Measurements from ENCODE around the gene CERS4. TPM values are rescaled to one million over a fixed set of nuclear protein-coding genes. Genes with fewer than 3 reads are reported as not detected.
A peak's percentile ranks its signal among the peaks of the same experiment; 100 is the strongest.

Gene CERS4
- total and polyA plus RNA-seq, 2 experiments from 2014 or later: 68.5 to 109 TPM

DNA sequence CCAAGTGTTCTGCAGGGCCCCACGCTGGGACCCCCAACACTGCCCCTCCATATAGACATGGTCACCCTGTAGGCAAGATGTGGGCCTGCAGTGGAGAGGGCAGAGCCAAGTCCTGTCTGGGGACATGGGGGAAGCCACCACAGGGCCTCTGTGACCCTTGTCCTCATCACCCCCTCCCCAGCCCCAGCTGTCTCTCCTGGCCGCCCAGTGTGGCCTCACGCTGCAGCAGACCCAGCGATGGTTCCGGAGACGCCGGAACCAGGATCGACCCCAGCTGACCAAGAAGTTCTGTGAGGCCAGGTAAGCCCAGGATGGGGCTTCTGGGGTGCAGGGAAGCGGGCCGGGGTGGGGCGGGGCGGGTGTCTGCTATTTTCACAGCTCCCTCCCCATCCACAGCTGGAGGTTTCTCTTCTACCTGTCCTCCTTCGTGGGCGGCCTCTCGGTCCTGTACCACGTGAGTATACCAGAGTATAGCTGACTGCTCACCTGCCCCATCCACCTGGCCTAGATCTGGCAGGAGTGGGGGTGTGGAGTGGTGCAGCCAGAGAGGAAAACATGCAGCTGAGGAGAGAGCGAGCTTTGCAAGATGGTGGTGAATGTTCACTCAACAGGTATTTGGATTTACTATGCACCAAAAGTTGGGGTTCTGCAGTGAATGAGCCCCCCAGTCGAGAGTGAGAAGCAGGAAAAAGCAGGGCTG, 46.4 kb downstream of the CERS4 start:
- H3K9me3 Mint-ChIP-seq: no peaks in the 10 kb centered on the region
- Histone ChIP-seq H3K4me1 (ENCODE audit: insufficient read depth) (0 out of 2 replicates have a peak, but pooled peaks cover 3% of the 10 kb centered on the region), H4K20me1 (replicated peaks; ENCODE audit: insufficient read depth) (peaks cover 5% of the 10 kb centered on the region; the same call in 1 of the 2 replicates), H3K27ac (ENCODE audit: low read depth) (no peak overlapping the region), H3K79me2 (replicated peaks; ENCODE audit: insufficient read depth) (no peaks in the 10 kb centered on the region), H3F3A (replicated peaks; ENCODE audit: low read depth) (peaks cover 22% of the 10 kb centered on the region), H3K9me2 (ENCODE audit: insufficient read depth) (no peaks in the 10 kb centered on the region), H2AFZ (no peak overlapping the region), H3K36me3 (ENCODE audit: insufficient read depth) (peaks cover 14% of the 10 kb centered on the region; the same call in 1 of the 2 replicates), H3K27me3 (ENCODE audit: insufficient read depth) (no peaks in the 10 kb centered on the region), H3K4me3 (no peak overlapping the region), H3K4me2 (no peak overlapping the region)
- peaks cover 17% of the 10 kb centered on the region for H3K4me1 Mint-ChIP-seq
- H3K27me3 Mint-ChIP-seq (ENCODE audit: insufficient read depth, low read depth, poor library complexity): peaks cover 4% of the 10 kb centered on the region
- peaks cover 55% of the 10 kb centered on the region for H3K36me3 Mint-ChIP-seq (ENCODE audit: low read depth)
- no peak overlapping the region for H3K27ac Mint-ChIP-seq
- TF ChIP-seq, protein P1, sequence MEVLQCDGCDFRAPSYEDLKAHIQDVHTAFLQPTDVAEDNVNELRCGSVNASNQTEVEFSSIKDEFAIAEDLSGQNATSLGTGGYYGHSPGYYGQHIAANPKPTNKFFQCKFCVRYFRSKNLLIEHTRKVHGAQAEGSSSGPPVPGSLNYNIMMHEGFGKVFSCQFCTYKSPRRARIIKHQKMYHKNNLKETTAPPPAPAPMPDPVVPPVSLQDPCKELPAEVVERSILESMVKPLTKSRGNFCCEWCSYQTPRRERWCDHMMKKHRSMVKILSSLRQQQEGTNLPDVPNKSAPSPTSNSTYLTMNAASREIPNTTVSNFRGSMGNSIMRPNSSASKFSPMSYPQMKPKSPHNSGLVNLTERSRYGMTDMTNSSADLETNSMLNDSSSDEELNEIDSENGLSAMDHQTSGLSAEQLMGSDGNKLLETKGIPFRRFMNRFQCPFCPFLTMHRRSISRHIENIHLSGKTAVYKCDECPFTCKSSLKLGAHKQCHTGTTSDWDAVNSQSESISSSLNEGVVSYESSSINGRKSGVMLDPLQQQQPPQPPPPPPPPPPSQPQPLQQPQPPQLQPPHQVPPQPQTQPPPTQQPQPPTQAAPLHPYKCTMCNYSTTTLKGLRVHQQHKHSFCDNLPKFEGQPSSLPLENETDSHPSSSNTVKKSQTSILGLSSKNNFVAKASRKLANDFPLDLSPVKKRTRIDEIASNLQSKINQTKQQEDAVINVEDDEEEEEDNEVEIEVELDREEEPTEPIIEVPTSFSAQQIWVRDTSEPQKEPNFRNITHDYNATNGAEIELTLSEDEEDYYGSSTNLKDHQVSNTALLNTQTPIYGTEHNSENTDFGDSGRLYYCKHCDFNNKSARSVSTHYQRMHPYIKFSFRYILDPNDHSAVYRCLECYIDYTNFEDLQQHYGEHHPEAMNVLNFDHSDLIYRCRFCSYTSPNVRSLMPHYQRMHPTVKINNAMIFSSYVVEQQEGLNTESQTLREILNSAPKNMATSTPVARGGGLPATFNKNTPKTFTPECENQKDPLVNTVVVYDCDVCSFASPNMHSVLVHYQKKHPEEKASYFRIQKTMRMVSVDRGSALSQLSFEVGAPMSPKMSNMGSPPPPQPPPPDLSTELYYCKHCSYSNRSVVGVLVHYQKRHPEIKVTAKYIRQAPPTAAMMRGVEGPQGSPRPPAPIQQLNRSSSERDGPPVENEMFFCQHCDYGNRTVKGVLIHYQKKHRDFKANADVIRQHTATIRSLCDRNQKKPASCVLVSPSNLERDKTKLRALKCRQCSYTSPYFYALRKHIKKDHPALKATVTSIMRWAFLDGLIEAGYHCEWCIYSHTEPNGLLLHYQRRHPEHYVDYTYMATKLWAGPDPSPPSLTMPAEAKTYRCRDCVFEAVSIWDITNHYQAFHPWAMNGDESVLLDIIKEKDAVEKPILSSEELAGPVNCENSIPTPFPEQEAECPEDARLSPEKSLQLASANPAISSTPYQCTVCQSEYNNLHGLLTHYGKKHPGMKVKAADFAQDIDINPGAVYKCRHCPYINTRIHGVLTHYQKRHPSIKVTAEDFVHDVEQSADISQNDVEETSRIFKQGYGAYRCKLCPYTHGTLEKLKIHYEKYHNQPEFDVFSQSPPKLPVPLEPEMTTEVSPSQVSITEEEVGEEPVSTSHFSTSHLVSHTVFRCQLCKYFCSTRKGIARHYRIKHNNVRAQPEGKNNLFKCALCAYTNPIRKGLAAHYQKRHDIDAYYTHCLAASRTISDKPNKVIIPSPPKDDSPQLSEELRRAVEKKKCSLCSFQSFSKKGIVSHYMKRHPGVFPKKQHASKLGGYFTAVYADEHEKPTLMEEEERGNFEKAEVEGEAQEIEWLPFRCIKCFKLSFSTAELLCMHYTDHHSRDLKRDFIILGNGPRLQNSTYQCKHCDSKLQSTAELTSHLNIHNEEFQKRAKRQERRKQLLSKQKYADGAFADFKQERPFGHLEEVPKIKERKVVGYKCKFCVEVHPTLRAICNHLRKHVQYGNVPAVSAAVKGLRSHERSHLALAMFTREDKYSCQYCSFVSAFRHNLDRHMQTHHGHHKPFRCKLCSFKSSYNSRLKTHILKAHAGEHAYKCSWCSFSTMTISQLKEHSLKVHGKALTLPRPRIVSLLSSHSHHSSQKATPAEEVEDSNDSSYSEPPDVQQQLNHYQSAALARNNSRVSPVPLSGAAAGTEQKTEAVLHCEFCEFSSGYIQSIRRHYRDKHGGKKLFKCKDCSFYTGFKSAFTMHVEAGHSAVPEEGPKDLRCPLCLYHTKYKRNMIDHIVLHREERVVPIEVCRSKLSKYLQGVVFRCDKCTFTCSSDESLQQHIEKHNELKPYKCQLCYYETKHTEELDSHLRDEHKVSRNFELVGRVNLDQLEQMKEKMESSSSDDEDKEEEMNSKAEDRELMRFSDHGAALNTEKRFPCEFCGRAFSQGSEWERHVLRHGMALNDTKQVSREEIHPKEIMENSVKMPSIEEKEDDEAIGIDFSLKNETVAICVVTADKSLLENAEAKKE (CRISPR knock-in tag; IDR thresholded peaks at IDR 0.05): no peak
- no peak for TF ChIP-seq JUNB (IDR thresholded peaks at IDR 0.05; ENCODE audit: unreplicated experiment)
- DNase-seq (ENCODE audit: low spot score): no peak
- ATAC-seq: no peak
- no peak overlapping the region for H3K4me3 Mint-ChIP-seq

DNA sequence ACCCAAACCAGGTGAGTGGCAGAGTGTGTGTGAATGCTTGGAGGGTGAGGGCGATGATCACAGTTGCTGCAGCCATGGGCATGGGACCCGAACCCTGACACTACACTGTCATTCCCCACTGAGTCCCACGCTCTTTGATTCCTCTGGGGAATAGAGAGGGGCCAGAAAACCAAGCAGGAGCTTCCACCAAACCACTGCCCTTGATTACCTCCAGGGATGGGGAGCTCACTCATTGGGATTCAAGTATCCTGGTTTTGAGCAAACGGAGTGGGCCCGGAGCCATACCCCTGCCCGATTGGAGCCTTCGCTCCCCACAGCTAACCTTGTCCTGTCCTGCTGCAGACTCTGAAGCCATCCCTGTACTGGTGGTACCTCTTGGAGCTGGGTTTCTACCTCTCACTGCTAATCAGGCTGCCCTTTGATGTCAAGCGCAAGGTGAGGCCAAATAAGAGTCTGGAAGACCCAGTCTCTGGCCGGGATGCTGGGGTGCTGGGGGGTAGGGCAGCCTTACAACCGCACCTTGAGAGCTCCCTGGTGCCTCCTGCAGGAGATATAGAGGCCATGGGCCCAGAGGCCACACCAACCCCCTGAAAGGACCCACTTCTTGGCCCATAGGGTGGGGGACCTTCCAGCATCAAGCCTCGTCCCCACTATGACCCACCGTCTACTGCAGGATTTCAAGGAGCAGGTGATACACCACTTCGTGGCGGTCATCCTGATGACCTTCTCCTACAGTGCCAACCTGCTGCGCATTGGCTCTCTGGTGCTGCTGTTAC, 47.3 kb downstream of the CERS4 start:
- Mint-ChIP-seq H3K27me3 (ENCODE audit: insufficient read depth, low read depth, poor library complexity) (peaks cover 7% of the 10 kb centered on the region), H3K9me3 (no peaks in the 10 kb centered on the region), H3K4me3 (no peak overlapping the region), H3K27ac (no peak overlapping the region), H3K4me1 (peaks cover 17% of the 10 kb centered on the region), H3K36me3 (ENCODE audit: low read depth) (peaks cover 54% of the 10 kb centered on the region)
- H3K79me2 ChIP-seq (replicated peaks; ENCODE audit: insufficient read depth): no peaks in the 10 kb centered on the region
- peaks cover 14% of the 10 kb centered on the region; the same call in 1 of the 2 replicates for H3K36me3 ChIP-seq (ENCODE audit: insufficient read depth)
- no peak overlapping the region for H3K4me2 ChIP-seq
- ATAC-seq: no peak
- peaks cover 22% of the 10 kb centered on the region for H3F3A ChIP-seq (replicated peaks; ENCODE audit: low read depth)
- no peak overlapping the region for H2AFZ ChIP-seq
- H3K27me3 ChIP-seq (ENCODE audit: insufficient read depth): no peaks in the 10 kb centered on the region
- TF ChIP-seq, protein P2, sequence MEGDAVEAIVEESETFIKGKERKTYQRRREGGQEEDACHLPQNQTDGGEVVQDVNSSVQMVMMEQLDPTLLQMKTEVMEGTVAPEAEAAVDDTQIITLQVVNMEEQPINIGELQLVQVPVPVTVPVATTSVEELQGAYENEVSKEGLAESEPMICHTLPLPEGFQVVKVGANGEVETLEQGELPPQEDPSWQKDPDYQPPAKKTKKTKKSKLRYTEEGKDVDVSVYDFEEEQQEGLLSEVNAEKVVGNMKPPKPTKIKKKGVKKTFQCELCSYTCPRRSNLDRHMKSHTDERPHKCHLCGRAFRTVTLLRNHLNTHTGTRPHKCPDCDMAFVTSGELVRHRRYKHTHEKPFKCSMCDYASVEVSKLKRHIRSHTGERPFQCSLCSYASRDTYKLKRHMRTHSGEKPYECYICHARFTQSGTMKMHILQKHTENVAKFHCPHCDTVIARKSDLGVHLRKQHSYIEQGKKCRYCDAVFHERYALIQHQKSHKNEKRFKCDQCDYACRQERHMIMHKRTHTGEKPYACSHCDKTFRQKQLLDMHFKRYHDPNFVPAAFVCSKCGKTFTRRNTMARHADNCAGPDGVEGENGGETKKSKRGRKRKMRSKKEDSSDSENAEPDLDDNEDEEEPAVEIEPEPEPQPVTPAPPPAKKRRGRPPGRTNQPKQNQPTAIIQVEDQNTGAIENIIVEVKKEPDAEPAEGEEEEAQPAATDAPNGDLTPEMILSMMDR (conservative IDR thresholded peaks at IDR 0.05; ENCODE audit: low read depth in 2 of 2): peak in 1 of 2 experiments; percentile 13; a peak in 2 of 4 replicates
- TF ChIP-seq POLR2AphosphoS5 (IDR thresholded peaks at IDR 0.05; ENCODE audit: low read depth): no peak
- peaks cover 5% of the 10 kb centered on the region; the same call in 1 of the 2 replicates for H4K20me1 ChIP-seq (replicated peaks; ENCODE audit: insufficient read depth)
- 0 out of 2 replicates have a peak, but pooled peaks cover 6% of the 10 kb centered on the region for H3K4me1 ChIP-seq (ENCODE audit: insufficient read depth)
- no peak overlapping the region for H3K27ac ChIP-seq (ENCODE audit: low read depth)
- DNase-seq (ENCODE audit: low spot score): no peak
- no peak overlapping the region for H3K4me3 ChIP-seq
- H3K9me2 ChIP-seq (ENCODE audit: insufficient read depth): no peaks in the 10 kb centered on the region
